GM13976 (cell line): ENCODE measurements around the gene SRSF4.
A peak's percentile ranks its signal among the peaks of the same experiment; 100 is the strongest.

Source experiments
- DNase-seq: peaks from one replicate; pipeline ENCODE4 v3.0.0; 2012; ENCODE audit warnings: low spot score
- CTCF ChIP-seq: IDR thresholded peaks from 2 replicates; pipeline ENCODE4 v1.5.1; 2012; ENCODE audit warnings: borderline replicate concordance, mild to moderate bottlenecking; ENCODE audit not compliant: insufficient read depth; ENCODE audit errors: extremely low read depth, missing control alignments, control extremely low read depth
- in situ Hi-C: fragments of 300-500 bp; cut with MboI; formaldehyde crosslinking; loops from one replicate; pipeline ENCODE4 v1.12.0; 2022; ENCODE audit warnings: low sequenced_read_pairs, mixed read lengths, inconsistent platforms; ENCODE audit not compliant: unreplicated experiment

The SRSF4 gene

DNA sequence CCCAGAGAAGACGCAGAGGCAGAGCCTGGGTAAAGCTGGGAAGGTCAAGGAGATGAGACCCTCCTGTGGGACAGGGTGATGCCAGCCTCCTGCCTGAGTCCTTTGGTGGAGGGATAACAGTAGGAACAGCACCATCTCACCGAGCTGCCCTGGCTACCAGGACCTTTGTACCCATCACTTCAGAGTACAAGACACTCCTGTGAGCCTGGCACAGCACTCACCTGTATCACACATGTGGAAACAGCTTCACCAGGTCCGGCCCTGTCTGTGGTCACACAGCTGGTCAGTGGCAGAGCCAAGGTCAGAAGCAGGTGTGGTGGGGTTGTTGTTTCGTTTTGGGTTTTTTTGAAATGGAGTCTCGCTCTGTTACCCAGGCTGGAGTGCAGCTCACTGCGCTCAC is 53.0 kb downstream of the SRSF4 start:
- in situ Hi-C loops = no loop called here
- no peak for DNase-seq
- TF ChIP-seq CTCF = no peak

GRCh38 chr1:29126198-29126597 is 55.5 kb downstream of the SRSF4 start:
- no peak for DNase-seq
- TF ChIP-seq CTCF = no peak
- in situ Hi-C loops = no loop called here

GRCh38 chr1:29125788-29126187 is 55.9 kb downstream of the SRSF4 start:
- in situ Hi-C loops = no loop called here
- no peak for DNase-seq
- no peak for TF ChIP-seq CTCF

- DNase-seq = no peak
- no peak for TF ChIP-seq CTCF
- in situ Hi-C loops = no loop called here
These were observed 56.5 kb downstream of the SRSF4 start for GRCh38 chr1:29125237-29125641.

DNA sequence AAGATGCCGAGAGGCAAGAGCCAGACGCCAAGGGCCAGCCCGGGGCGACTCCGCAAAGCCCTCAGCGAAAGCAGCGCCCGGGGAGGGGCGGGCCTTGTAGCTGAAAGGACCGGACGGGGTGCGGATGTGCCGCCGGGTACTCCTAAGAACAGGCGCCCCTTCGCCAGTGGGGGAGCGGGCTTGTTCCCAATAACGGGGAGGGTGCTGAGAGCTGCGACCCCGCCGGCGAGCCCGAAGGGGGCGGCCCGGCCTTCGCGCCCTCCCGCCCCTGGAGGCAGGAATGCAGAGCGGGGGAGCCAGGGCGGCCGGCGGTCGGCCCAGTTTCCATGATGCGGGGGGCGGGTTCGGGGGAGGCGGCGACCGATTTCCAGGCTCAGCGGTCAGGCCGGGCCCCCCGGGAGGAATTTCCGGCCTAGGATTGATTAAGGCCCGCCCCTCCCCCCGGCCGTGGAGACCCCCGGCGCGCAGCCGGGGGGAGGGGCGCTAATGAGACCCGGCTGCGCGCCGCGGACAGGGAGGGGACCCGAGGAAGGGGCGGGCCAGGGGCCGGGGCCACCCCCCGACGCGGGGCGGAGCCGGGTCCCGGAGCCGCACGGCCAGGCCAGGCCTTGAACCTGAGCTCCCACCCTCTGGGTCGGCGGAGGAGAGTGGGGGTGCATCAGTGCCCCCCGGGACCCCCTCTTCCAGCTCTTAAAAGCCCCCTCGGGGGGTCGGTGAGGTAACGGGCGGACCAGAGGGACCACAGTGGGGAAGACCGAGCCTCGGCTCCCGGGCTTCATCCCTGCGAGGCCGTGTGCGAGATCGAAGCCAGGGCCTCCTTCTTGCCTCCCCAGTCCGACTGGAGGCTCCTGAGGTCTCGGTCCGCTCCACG is 57.1 kb downstream of the SRSF4 start:
- DNase-seq = peak; percentile 87
- in situ Hi-C loops = no loop called here
- TF ChIP-seq CTCF = no peak

DNA sequence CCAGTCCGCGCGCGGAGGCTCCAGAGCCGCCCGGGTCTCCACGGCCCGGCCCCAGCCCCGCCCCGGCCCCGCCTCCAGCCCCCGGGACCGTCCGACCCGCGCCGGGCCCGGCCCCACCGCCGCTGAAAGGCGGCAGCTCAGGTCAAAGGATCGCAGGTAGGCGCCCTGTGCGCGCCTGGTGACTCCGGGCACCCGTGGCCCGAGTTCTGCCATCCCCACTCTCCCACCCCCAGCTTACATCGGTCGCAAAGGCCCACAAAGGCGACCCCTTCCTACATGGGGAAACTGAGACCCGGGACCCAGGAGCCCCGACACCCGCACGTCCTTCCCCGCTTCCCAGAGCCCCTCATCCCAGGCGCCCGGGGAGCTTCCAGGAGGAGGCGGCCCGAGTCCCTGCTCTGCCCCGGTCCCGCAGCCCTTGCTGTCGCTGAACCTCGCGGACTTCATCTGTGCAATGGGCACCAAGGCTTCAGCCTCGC is 57.8 kb downstream of the SRSF4 start, which contains the start of gene TMEM200B:
TSS of gene TMEM200B (minus strand) at position 17 of the 479 bp plus-strand sequence. CDS start 2,075 bp downstream, outside the sequence.
- in situ Hi-C loops = no loop called here
- no peak for TF ChIP-seq CTCF
- peak; percentile 54 for DNase-seq
